ENCODE measurements around the gene RAX2.
A peak's percentile ranks its signal among the peaks of the same experiment; 100 is the strongest.
"Not testable (repeated sequence)": the region's sequence is repeated elsewhere in the genome, so short reads cannot be mapped to it uniquely, and the experiment has no call there.

Gene RAX2

DNA sequence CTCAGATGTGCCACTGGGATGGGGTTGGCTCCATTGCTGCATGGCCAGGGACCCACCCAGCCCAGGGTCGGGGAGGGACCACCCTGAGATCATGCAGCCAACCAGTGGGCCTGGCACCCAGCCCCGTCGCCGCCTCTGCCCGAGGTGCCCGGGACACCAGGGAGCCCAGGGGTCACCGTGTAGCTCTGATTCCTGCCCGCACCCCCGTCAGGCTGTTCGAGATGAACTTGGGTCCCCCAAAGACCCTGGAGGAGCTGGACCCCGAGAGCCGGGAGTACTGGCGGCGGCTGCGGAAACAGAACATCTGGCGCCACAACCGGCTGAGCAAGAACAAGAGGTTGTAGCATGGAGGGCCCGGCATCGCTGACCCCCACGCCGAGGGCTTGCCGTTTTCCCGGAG is 5.0 kb downstream of the RAX2 start:
- no peak for TF ChIP-seq FOXM1 (IDR thresholded peaks at IDR 0.05; ENCODE audit: borderline replicate concordance)
- no peak for TF ChIP-seq L3MBTL2 (conservative IDR thresholded peaks at IDR 0.05)
- no peak for TF ChIP-seq TARDBP (IDR thresholded peaks at IDR 0.05)
- no peak for TF ChIP-seq HDGF (IDR thresholded peaks at IDR 0.05; ENCODE audit: borderline replicate concordance)
- TF ChIP-seq, protein P1, sequence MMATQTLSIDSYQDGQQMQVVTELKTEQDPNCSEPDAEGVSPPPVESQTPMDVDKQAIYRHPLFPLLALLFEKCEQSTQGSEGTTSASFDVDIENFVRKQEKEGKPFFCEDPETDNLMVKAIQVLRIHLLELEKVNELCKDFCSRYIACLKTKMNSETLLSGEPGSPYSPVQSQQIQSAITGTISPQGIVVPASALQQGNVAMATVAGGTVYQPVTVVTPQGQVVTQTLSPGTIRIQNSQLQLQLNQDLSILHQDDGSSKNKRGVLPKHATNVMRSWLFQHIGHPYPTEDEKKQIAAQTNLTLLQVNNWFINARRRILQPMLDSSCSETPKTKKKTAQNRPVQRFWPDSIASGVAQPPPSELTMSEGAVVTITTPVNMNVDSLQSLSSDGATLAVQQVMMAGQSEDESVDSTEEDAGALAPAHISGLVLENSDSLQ (IDR thresholded peaks at IDR 0.05) = no peak
- no peak for TF ChIP-seq FOXA1 (IDR thresholded peaks at IDR 0.05)
- no peak for TF ChIP-seq SUZ12 (IDR thresholded peaks at IDR 0.05)
- no peak for TF ChIP-seq FOXK2 (IDR thresholded peaks at IDR 0.05)
- TF ChIP-seq SP1 (IDR thresholded peaks at IDR 0.05) = no peak
- DNase-seq (ENCODE audit: extremely low spot score) = no peak
- ChIA-PET POLR2A (no interaction called here), CTCF (no interaction called here)

DNA sequence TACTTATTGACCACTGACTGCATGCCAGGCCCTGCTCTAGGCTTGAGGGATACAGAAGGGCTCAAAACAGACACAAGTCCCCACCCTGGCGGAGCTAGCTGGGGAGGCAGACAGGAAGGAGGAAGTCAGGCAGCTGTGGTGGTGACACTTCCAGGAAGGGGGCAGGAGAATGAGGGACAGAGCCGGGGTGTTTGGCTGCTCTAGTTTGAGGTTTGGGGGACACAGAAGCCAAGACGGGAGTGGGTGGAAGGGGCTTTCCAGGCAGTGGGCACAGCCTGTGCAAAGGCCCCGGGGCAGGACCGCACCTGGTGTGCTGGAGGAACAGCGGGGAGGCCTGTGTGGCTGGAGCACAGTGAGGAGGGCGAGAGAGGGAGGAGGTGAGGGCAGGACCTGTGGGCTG is 5.5 kb downstream of the RAX2 start:
- DNase-seq (ENCODE audit: extremely low spot score) = no peak
- ChIA-PET CTCF (no interaction called here), POLR2A (no interaction called here)
- no peak for TF ChIP-seq HDGF (IDR thresholded peaks at IDR 0.05; ENCODE audit: borderline replicate concordance)
- TF ChIP-seq SP1 (IDR thresholded peaks at IDR 0.05) = no peak
- TF ChIP-seq BHLHE40 (IDR thresholded peaks at IDR 0.05; ENCODE audit: borderline replicate concordance) = no peak

DNA sequence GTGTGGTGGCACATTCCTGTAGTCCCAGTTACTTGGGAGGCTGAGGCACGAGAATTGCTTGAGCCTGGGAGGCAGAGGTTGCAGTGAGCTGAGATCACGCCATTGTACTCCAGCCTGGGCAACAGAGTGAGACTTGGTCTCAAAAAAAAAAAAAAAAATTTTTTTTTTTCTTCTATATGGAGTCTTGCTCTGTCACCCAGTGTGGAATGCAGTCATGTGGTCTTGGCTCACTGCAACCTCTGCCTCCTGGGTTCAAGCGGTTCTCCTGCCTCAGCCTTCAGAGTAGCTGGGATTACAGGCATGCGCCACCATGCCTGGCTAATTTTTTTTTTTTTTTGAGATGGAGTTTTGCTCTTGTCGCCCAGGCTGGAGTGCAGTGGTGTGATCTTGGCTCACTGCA is 6.3 kb downstream of the RAX2 start:
- POLR2A ChIA-PET; DNase-seq (ENCODE audit: extremely low spot score); CTCF ChIA-PET: not testable (repeated sequence)

DNA sequence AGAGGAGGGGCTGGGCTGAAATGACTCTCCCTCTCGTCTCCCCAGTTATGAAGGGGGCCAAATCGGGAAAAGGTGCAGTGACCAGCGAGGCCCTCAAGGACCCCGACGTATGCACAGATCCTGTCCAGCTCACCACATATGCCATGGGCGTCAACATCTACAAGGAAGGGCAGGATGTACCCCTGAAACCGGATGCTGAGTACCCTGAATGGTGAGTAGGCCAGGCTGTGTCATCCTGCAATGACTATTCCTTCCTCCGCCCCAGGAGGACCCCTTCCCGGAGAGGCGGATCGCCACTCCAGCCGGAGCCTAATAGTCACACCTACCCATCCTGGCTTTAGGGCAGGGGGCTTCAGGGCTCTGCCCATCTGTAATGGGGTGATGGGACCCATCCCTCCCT is 6.9 kb downstream of the RAX2 start:
- no peak for TF ChIP-seq FOXA1 (IDR thresholded peaks at IDR 0.05)
- TF ChIP-seq TARDBP (IDR thresholded peaks at IDR 0.05) = no peak
- ChIA-PET POLR2A (no interaction called here), CTCF (no interaction called here)
- DNase-seq (ENCODE audit: extremely low spot score) = no peak

DNA sequence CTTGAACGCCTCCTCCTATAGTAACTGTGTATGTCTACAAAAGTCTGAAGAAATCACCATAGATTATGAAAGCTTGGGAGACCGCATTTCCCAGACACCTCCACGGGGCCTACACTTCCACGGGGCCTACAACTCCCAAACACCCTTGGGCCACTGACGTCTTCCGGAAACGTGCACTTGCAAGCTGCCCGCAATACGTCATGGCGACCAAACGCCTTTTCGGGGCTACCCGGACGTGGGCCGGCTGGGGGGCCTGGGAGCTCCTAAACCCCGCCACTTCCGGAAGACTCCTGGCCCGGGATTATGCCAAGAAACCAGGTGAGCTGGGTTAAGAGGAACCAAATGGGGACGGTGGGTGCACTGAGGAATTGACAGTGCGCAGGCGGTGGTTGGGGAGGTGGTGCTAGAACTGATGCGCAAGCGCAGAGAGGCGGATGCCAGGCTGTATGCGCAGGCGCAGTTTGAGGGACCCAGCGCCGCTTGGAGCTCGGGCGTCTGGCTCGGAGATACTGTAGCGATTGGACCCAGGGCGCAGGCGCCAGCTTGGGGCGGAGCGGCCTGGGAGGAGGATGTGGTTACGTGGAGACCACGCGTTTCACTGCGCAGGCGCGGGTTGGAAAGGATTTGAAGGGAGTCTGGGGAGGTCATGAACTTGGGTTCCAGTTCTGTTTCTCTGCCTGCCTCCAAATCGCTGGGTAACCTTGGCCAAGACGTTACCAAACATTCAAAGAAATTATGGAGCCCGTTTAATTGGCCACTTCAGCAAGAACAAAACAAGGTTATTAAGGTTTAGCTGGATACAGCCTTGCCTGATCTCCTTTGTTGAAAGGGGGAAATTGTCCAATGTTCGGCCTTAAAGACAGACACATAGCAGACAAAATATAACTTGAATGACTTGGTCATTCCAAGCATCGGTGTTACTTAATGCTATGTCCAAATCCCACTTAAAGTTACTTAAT is 9.2 kb downstream of the RAX2 start, which contains the start of gene MRPL54:
Gene MRPL54 (plus strand): TSS at position 182 of the 959 bp plus-strand sequence. CDS start 19 bp downstream, at position 201.
- ChIA-PET POLR2A (interaction anchor here (0.5 to 3.6 kb wide), 52 partner anchors 8 to 708 kb away, joined by 3 to 40 read pairs (median 4); partner anchors contain the start of genes EEF2, MATK, PIAS4 and RAX2), CTCF (interaction anchor here (0.6 to 1.8 kb wide), 6 partner anchors 8 to 788 kb away, joined by 3 to 7 read pairs (median 4); no protein-coding TSS in a partner anchor)
- TF ChIP-seq ELF4 (IDR thresholded peaks at IDR 0.05) = peak; percentile 84
- TF ChIP-seq FOXK2 (IDR thresholded peaks at IDR 0.05) = no peak
- no peak for TF ChIP-seq HDGF (IDR thresholded peaks at IDR 0.05; ENCODE audit: borderline replicate concordance)
- TF ChIP-seq SP1 (IDR thresholded peaks at IDR 0.05) = no peak
- no peak for TF ChIP-seq FOXM1 (IDR thresholded peaks at IDR 0.05; ENCODE audit: borderline replicate concordance)
- TF ChIP-seq ZNF384 (IDR thresholded peaks at IDR 0.05) = no peak
- TF ChIP-seq ARNT (IDR thresholded peaks at IDR 0.05) = no peak
- TF ChIP-seq CTBP1 (IDR thresholded peaks at IDR 0.05; ENCODE audit: borderline replicate concordance) = no peak
- TF ChIP-seq, protein P1 (IDR thresholded peaks at IDR 0.05) = no peak
- no peak for TF ChIP-seq TARDBP (IDR thresholded peaks at IDR 0.05)
- TF ChIP-seq BHLHE40 (IDR thresholded peaks at IDR 0.05; ENCODE audit: borderline replicate concordance) = no peak
- no peak for TF ChIP-seq NFRKB (IDR thresholded peaks at IDR 0.05)
- TF ChIP-seq L3MBTL2 (conservative IDR thresholded peaks at IDR 0.05) = peak; percentile 26; the same call in 1 of the 2 replicates
- TF ChIP-seq FOXA1 (IDR thresholded peaks at IDR 0.05) = no peak
- TF ChIP-seq SUZ12 (IDR thresholded peaks at IDR 0.05) = no peak
- TF ChIP-seq LEF1 (IDR thresholded peaks at IDR 0.05; ENCODE audit: borderline replicate concordance) = no peak
- peak; percentile 99 for DNase-seq (ENCODE audit: extremely low spot score)

DNA sequence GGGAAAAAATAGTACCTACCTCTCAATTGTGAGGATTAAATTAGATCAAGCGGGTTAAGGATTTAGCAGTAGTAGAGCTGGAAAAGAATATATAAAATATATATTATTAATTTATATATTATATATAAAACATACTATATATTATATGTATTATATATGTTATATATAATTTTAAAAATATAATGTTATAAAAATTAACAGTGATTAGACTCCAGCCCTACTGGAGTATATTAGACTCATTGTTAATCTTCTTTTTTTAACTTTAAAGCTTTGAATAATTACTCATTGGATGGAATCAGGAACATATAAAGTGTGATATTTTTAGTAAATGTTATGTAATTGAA is 9.9 kb downstream of the RAX2 start:
- POLR2A ChIA-PET = interaction anchor here (0.6 to 3.6 kb wide), 34 partner anchors 9 to 709 kb away, joined by 3 to 40 read pairs (median 8); partner anchors contain the start of genes EEF2, MATK, PIAS4 and RAX2
- CTCF ChIA-PET = interaction anchor here (0.6 to 1.8 kb wide), 5 partner anchors 9 to 225 kb away, joined by 3 to 7 read pairs (median 4); no protein-coding TSS in a partner anchor
- no peak for DNase-seq (ENCODE audit: extremely low spot score)
- TF ChIP-seq TARDBP (IDR thresholded peaks at IDR 0.05) = no peak
- TF ChIP-seq, protein P1 (IDR thresholded peaks at IDR 0.05) = no peak
